ENCODE results near the gene DEFB129. TPM values are rescaled to one million over a fixed set of nuclear protein-coding genes. Genes with fewer than 3 reads are reported as not detected.

The DEFB129 gene
- polyA plus RNA-seq, 1 donor from 2014 or later = not detected

DNA sequence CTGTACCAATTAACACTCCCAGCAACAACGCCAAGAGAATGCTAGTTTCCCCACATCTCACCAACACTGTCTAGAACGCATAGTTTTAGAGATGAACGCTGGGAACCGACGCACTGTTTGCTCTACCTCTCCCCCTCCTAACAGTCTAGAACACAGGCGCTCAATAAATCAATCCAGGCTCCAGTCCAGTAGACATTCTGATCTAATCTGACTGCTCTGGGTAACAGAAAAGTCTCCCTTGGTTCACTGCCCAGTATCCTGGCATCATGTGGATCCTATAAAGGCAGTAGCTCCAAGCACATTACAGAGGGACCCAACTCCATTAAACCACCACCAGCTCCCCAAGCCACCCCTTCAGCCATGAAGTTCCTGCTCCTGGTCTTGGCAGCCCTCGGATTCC is 30.4 kb downstream of the DEFB129 start, which contains the start of gene DEFB132:
TSS of gene DEFB132 (plus strand) at position 306 of the 400 bp plus-strand sequence. CDS start at position 361, 55 bp downstream.
- Histone ChIP-seq H3K9me3 (ENCODE audit: low read length) (no peaks in the 10 kb centered on the region), H3K36me3 (ENCODE audit: insufficient read depth, low read length) (no peaks in the 10 kb centered on the region), H3K27ac (ENCODE audit: low read length) (no peak within 1 kb of the TSS), H3K27me3 (ENCODE audit: insufficient read depth, low read depth, low read length) (no peaks in the 10 kb centered on the region), H4K20me1 (ENCODE audit: insufficient read depth) (no peaks in the 10 kb centered on the region), H3K4me2 (ENCODE audit: low read length) (no peak within 1 kb of the TSS), H3K4me3 (ENCODE audit: low read length) (no peak within 1 kb of the TSS), H3F3A (ENCODE audit: insufficient read depth, low read length, poor library complexity, severe bottlenecking) (no peaks in the 10 kb centered on the region), H2AFZ (ENCODE audit: low read depth, low read length) (no peak within 1 kb of the TSS), H3K79me2 (replicated peaks; ENCODE audit: insufficient read depth, low read length) (no peaks in the 10 kb centered on the region), H3K9me2 (ENCODE audit: insufficient read depth, low read length) (no peaks in the 10 kb centered on the region), H3K9ac (ENCODE audit: low read length) (no peak within 1 kb of the TSS)
- TF ChIP-seq, protein P1, sequence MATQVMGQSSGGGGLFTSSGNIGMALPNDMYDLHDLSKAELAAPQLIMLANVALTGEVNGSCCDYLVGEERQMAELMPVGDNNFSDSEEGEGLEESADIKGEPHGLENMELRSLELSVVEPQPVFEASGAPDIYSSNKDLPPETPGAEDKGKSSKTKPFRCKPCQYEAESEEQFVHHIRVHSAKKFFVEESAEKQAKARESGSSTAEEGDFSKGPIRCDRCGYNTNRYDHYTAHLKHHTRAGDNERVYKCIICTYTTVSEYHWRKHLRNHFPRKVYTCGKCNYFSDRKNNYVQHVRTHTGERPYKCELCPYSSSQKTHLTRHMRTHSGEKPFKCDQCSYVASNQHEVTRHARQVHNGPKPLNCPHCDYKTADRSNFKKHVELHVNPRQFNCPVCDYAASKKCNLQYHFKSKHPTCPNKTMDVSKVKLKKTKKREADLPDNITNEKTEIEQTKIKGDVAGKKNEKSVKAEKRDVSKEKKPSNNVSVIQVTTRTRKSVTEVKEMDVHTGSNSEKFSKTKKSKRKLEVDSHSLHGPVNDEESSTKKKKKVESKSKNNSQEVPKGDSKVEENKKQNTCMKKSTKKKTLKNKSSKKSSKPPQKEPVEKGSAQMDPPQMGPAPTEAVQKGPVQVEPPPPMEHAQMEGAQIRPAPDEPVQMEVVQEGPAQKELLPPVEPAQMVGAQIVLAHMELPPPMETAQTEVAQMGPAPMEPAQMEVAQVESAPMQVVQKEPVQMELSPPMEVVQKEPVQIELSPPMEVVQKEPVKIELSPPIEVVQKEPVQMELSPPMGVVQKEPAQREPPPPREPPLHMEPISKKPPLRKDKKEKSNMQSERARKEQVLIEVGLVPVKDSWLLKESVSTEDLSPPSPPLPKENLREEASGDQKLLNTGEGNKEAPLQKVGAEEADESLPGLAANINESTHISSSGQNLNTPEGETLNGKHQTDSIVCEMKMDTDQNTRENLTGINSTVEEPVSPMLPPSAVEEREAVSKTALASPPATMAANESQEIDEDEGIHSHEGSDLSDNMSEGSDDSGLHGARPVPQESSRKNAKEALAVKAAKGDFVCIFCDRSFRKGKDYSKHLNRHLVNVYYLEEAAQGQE (IDR thresholded peaks at IDR 0.05; ENCODE audit: borderline replicate concordance) = no peak
- TF ChIP-seq EZH2 (IDR thresholded peaks at IDR 0.05; ENCODE audit: borderline replicate concordance, insufficient read depth, low read length, poor library complexity, severe bottlenecking) = no peak
- no peak for TF ChIP-seq TAF1 (IDR thresholded peaks at IDR 0.05; ENCODE audit: low read depth)
- TF ChIP-seq SMC3 (conservative IDR thresholded peaks at IDR 0.05; ENCODE audit: poor library complexity) = no peak
- no peak for TF ChIP-seq MXI1 (conservative IDR thresholded peaks at IDR 0.05; ENCODE audit: poor library complexity, severe bottlenecking)
- TF ChIP-seq POLR2AphosphoS5 (IDR thresholded peaks at IDR 0.05) = no peak
- TF ChIP-seq, protein P2, sequence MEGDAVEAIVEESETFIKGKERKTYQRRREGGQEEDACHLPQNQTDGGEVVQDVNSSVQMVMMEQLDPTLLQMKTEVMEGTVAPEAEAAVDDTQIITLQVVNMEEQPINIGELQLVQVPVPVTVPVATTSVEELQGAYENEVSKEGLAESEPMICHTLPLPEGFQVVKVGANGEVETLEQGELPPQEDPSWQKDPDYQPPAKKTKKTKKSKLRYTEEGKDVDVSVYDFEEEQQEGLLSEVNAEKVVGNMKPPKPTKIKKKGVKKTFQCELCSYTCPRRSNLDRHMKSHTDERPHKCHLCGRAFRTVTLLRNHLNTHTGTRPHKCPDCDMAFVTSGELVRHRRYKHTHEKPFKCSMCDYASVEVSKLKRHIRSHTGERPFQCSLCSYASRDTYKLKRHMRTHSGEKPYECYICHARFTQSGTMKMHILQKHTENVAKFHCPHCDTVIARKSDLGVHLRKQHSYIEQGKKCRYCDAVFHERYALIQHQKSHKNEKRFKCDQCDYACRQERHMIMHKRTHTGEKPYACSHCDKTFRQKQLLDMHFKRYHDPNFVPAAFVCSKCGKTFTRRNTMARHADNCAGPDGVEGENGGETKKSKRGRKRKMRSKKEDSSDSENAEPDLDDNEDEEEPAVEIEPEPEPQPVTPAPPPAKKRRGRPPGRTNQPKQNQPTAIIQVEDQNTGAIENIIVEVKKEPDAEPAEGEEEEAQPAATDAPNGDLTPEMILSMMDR (IDR thresholded peaks at IDR 0.05; ENCODE audit: poor library complexity, severe bottlenecking) = no peak
- no peak for TF ChIP-seq EP300 (conservative IDR thresholded peaks at IDR 0.05; ENCODE audit: poor library complexity, severe bottlenecking)
- no peak for TF ChIP-seq RAD21 (conservative IDR thresholded peaks at IDR 0.05)

DNA sequence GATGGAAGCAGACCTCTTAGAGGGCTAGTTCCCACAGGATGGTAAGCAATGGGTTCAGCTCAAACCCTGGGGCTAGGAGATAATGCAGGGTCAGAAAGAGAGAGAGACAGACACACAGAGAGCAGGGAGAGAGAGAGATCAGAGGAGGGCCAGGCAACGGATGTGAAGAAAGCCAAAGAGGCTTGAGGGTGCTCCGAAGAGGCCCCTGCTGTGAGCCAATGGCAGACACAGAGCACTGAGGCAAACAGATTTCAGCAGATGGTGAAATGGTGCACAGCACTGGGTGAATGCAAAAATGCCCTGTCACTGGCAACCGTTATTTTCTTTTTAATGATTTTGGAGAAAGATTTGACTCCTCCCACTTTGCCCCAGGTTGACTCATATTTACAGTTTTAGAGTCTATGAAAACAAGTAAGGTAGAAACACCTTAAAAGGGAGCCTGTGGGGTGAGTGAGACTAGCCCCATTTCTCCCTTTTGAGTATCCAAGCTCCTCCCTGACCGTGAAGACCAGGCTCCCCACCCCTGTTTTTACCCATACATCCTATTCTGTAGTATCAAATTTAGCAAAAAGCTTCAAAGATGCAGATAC is 31.3 kb downstream of the DEFB129 start:
- Histone ChIP-seq H3F3A (ENCODE audit: insufficient read depth, low read length, poor library complexity, severe bottlenecking) (no peaks in the 10 kb centered on the region), H3K9ac (ENCODE audit: low read length) (no peak overlapping the region), H3K27ac (ENCODE audit: low read length) (no peak overlapping the region), H3K4me3 (ENCODE audit: low read length) (no peak overlapping the region), H4K20me1 (ENCODE audit: insufficient read depth) (no peaks in the 10 kb centered on the region), H3K79me2 (replicated peaks; ENCODE audit: insufficient read depth, low read length) (no peaks in the 10 kb centered on the region), H3K4me2 (ENCODE audit: low read length) (no peak overlapping the region), H2AFZ (ENCODE audit: low read depth, low read length) (no peak overlapping the region), H3K9me2 (ENCODE audit: insufficient read depth, low read length) (no peaks in the 10 kb centered on the region), H3K27me3 (ENCODE audit: insufficient read depth, low read depth, low read length) (no peaks in the 10 kb centered on the region), H3K36me3 (ENCODE audit: insufficient read depth, low read length) (no peaks in the 10 kb centered on the region), H3K9me3 (ENCODE audit: low read length) (no peaks in the 10 kb centered on the region)
- TF ChIP-seq EP300 (conservative IDR thresholded peaks at IDR 0.05; ENCODE audit: poor library complexity, severe bottlenecking) (no peak), RAD21 (conservative IDR thresholded peaks at IDR 0.05) (no peak), POLR2AphosphoS5 (IDR thresholded peaks at IDR 0.05) (no peak), SMC3 (conservative IDR thresholded peaks at IDR 0.05; ENCODE audit: poor library complexity) (no peak), EZH2 (IDR thresholded peaks at IDR 0.05; ENCODE audit: borderline replicate concordance, insufficient read depth, low read length, poor library complexity, severe bottlenecking) (no peak)
